Keratinocyte (primary cell): ENCODE data around the gene HEMGN. TPM values are rescaled to one million over a fixed set of nuclear protein-coding genes. Genes with fewer than 3 reads are reported as not detected.

Source experiments
- DNase-seq: peaks from one replicate; pipeline ENCODE4 v3.0.0-alpha.2; 2011; ENCODE audit warnings: low read depth, missing footprints, low spot score
- FAIRE-seq: peaks from 2 replicates; lab custom pipeline; 2011; peaks lifted over from hg19 to GRCh38; lab: Jason Lieb, UNC
- H2AFZ ChIP-seq: 2 replicates; pipeline ENCODE4 v1.6.0; 2012; ENCODE audit warnings: low read length, control low read depth, inconsistent platforms; ENCODE audit not compliant: control insufficient read depth
- H3K27ac ChIP-seq: 2 replicates; pipeline ENCODE4 v1.5.1; 2011; ENCODE audit warnings: low read length; ENCODE audit not compliant: control insufficient read depth, insufficient read depth
- H3K27me3 ChIP-seq: 3 replicates; pipeline ENCODE4 v1.6.0; 2011; ENCODE audit warnings: low read length; ENCODE audit not compliant: control insufficient read depth, insufficient read depth; ENCODE audit errors: extremely low read depth
- H3K36me3 ChIP-seq, 2 experiments: 2 replicates in 1 of 2; 3 replicates in 1 of 2; pipeline ENCODE4 v1.5.1; 2011; ENCODE audit warnings: low read length in 2 of 2, mild to moderate bottlenecking in 1 of 2; ENCODE audit not compliant: control insufficient read depth in 2 of 2, insufficient read depth in 2 of 2; ENCODE audit errors: extremely low read depth in 1 of 2
- H3K4me1 ChIP-seq: 3 replicates; pipeline ENCODE4 v1.5.1; 2011; ENCODE audit warnings: low read length; ENCODE audit not compliant: control insufficient read depth, insufficient read depth; ENCODE audit errors: extremely low read depth
- H3K4me2 ChIP-seq: 3 replicates; pipeline ENCODE4 v1.6.0; 2011; ENCODE audit warnings: low read depth, low read length; ENCODE audit not compliant: control insufficient read depth, insufficient read depth; ENCODE audit errors: extremely low read depth
- H3K4me3 ChIP-seq, 3 experiments: fragments of 200-600 bp in 1 of 3; sonication (generic) in 1 of 3; 2 replicates in 2 of 3; 3 replicates in 1 of 3; pipeline ENCODE4 v1.5.1; 2011 to 2016; ENCODE audit warnings: low read length in 3 of 3, mild to moderate bottlenecking in 3 of 3, control low read depth in 2 of 3, inconsistent platforms in 1 of 3, low read depth in 1 of 3, mixed read lengths in 1 of 3, mixed run types in 1 of 3, moderate library complexity in 1 of 3; ENCODE audit not compliant: control insufficient read depth in 2 of 3, insufficient read depth in 2 of 3; ENCODE audit errors: extremely low read depth in 1 of 3
- H3K79me2 ChIP-seq: 2 replicates; pipeline ENCODE4 v1.6.0; 2012; ENCODE audit warnings: low read length; ENCODE audit not compliant: control insufficient read depth, insufficient read depth
- H3K9ac ChIP-seq: 3 replicates; pipeline ENCODE4 v1.6.0; 2011; ENCODE audit warnings: low read length; ENCODE audit not compliant: control insufficient read depth, insufficient read depth; ENCODE audit errors: extremely low read depth
- H3K9me1 ChIP-seq: 3 replicates; pipeline ENCODE4 v1.6.0; 2011; ENCODE audit warnings: low read length; ENCODE audit not compliant: control insufficient read depth, insufficient read depth; ENCODE audit errors: extremely low read depth
- H3K9me3 ChIP-seq: 2 replicates; pipeline ENCODE4 v1.5.1; 2012; ENCODE audit warnings: low read depth, low read length; ENCODE audit not compliant: control insufficient read depth
- H4K20me1 ChIP-seq: 3 replicates; pipeline ENCODE4 v1.6.0; 2011; ENCODE audit warnings: low read length; ENCODE audit not compliant: control insufficient read depth, insufficient read depth; ENCODE audit errors: extremely low read depth
- CTCF ChIP-seq, 3 experiments: IDR thresholded peaks in 1 of 3; conservative IDR thresholded peaks in 1 of 3; optimal IDR thresholded peaks in 1 of 3; 2 replicates in 2 of 3; 3 replicates in 1 of 3; pipeline versions ENCODE3 to v1.5.1; 2011; ENCODE audit warnings: low read length in 3 of 3, mild to moderate bottlenecking in 3 of 3, moderate library complexity in 2 of 3, control low read depth in 1 of 3, inconsistent platforms in 1 of 3; ENCODE audit not compliant: insufficient read depth in 2 of 3; ENCODE audit errors: extremely low read depth in 1 of 3
- EZH2 ChIP-seq: IDR thresholded peaks from one replicate; pipeline ENCODE4 v1.6.1; 2012; ENCODE audit warnings: inconsistent platforms, mild to moderate bottlenecking, low read length, moderate library complexity
- dilution Hi-C: fragments of 300-500 bp; cut with MboI; formaldehyde crosslinking; loops from one replicate; pipeline ENCODE4 v1.7.0; 2020; ENCODE audit warnings: low sequenced_read_pairs; ENCODE audit not compliant: extremely low pct_ligation_motif_present
- polyA plus RNA-seq, 5 experiments: library from polyadenylated mRNA; depleted of rRNA in 3 of 5; stranded (reverse) in 3 of 5; stranded (forward) in 1 of 5; unstranded in 1 of 5; fragments of >200 nt; gene quantifications; 1 replicate in 1 of 5; 2 replicates in 3 of 5; 3 replicates in 1 of 5; pipeline versions ENCODE4 v1.2.1 to v1.2.3, GENCODE V29; 2011 to 2012; ENCODE audit warnings: missing spikeins in 2 of 5, low read depth in 1 of 5, low replicate concordance in 1 of 5

The HEMGN gene
- polyA plus RNA-seq, 1 donor (not counting 4 experiments of a cell fraction or from before 2014, with no cell fraction given): not detected

GRCh38 chr9:97935276-97935675 is 2.7 kb downstream of the HEMGN start:
- TF ChIP-seq EZH2 (no peak), CTCF (optimal IDR thresholded peaks at IDR 0.05 in 1 of 3, IDR thresholded peaks at IDR 0.05 in 1 of 3, conservative IDR thresholded peaks at IDR 0.05 in 1 of 3; ENCODE audit: extremely low read depth in 1 of 3, insufficient read depth in 2 of 3, low read length in 3 of 3) (no peak)
- H3K27ac ChIP-seq: no peak overlapping the region
- FAIRE-seq (no peak), DNase-seq (no peak)
- no peak overlapping the region for H3K4me2 ChIP-seq
- no peaks in the 10 kb centered on the region for H3K9me3 ChIP-seq
- peaks cover 2% of the 10 kb centered on the region for H4K20me1 ChIP-seq
- H3K36me3 ChIP-seq: no peaks in the 10 kb centered on the region
- peaks cover 13% of the 10 kb centered on the region for H3K27me3 ChIP-seq
- no peak overlapping the region for H2AFZ ChIP-seq
- no peak overlapping the region for H3K9ac ChIP-seq
- no peak overlapping the region for H3K4me3 ChIP-seq
- dilution Hi-C loops: no loop called here
- H3K9me1 ChIP-seq: no peaks in the 10 kb centered on the region
- H3K4me1 ChIP-seq: no peaks in the 10 kb centered on the region
- H3K79me2 ChIP-seq: no peaks in the 10 kb centered on the region

- H2AFZ ChIP-seq: no peak overlapping the region
- no peaks in the 10 kb centered on the region for H3K36me3 ChIP-seq
- FAIRE-seq (no peak), DNase-seq (no peak)
- H3K79me2 ChIP-seq: no peaks in the 10 kb centered on the region
- no peak overlapping the region for H3K27ac ChIP-seq
- dilution Hi-C loops: no loop called here
- no peak overlapping the region for H3K4me2 ChIP-seq
- H3K9me3 ChIP-seq: no peaks in the 10 kb centered on the region
- no peaks in the 10 kb centered on the region for H3K9me1 ChIP-seq
- H3K4me3 ChIP-seq: no peak overlapping the region
- peaks cover 16% of the 10 kb centered on the region for H3K27me3 ChIP-seq
- no peaks in the 10 kb centered on the region for H3K4me1 ChIP-seq
- H3K9ac ChIP-seq: no peak overlapping the region
- peaks cover 2% of the 10 kb centered on the region for H4K20me1 ChIP-seq
- TF ChIP-seq CTCF (optimal IDR thresholded peaks at IDR 0.05 in 1 of 3, IDR thresholded peaks at IDR 0.05 in 1 of 3, conservative IDR thresholded peaks at IDR 0.05 in 1 of 3; ENCODE audit: extremely low read depth in 1 of 3, insufficient read depth in 2 of 3, low read length in 3 of 3) (no peak), EZH2 (no peak)
Observed at GRCh38 chr9:97934321-97935115, 3.5 kb downstream of the HEMGN start.
